Activated CD4-positive, alpha-beta T cell treated with anti-CD3 and anti-CD28 coated beads for 48 hours (primary cell): ENCODE results near the gene ZNF552.
"Not testable (repeated sequence)": the region's sequence is repeated elsewhere in the genome, so short reads cannot be mapped to it uniquely, and the experiment has no call there.

Experiments used
- DNase-seq: peaks from one replicate; pipeline ENCODE4 v3.0.0-alpha.2; 2020

Gene ZNF552

GRCh38 chr19:57814505-57815246 lies at the start of gene ZNF552:
TSS of gene ZNF552 (minus strand) at chr19:57814913. CDS start at chr19:57814743, 170 bp downstream.
- DNase-seq: peak; percentile 81

GRCh38 chr19:57862351-57862750 lies 47.6 kb upstream of the ZNF552 start:
- not testable (repeated sequence) for DNase-seq

GRCh38 chr19:57854117-57854516 lies 39.4 kb upstream of the ZNF552 start:
- not testable (repeated sequence) for DNase-seq

- DNase-seq: not testable (repeated sequence)
Measured at GRCh38 chr19:57851812-57852603, 37.3 kb upstream of the ZNF552 start.

- peak; percentile 42 for DNase-seq
Measured at GRCh38 chr19:57850553-57851017, 35.9 kb upstream of the ZNF552 start.

GRCh38 chr19:57849666-57850473 lies 35.2 kb upstream of the ZNF552 start, which contains the start of gene ZNF587:
TSS of gene ZNF587 (plus strand) at chr19:57849859. CDS start at chr19:57850039, 180 bp downstream.
- peak; percentile 82 for DNase-seq

- DNase-seq: not testable (repeated sequence)
Measured at GRCh38 chr19:57849162-57849665, 34.5 kb upstream of the ZNF552 start.

GRCh38 chr19:57847164-57847563 lies 32.5 kb upstream of the ZNF552 start:
- not testable (repeated sequence) for DNase-seq

- no peak for DNase-seq
Measured at GRCh38 chr19:57841122-57841763, 26.5 kb upstream of the ZNF552 start.

- not testable (repeated sequence) for DNase-seq
Measured at GRCh38 chr19:57838622-57839191, 24.0 kb upstream of the ZNF552 start.

GRCh38 chr19:57836991-57837390 lies 22.3 kb upstream of the ZNF552 start:
- not testable (repeated sequence) for DNase-seq

GRCh38 chr19:57830071-57830602 lies 15.4 kb upstream of the ZNF552 start, which contains the start of gene ZNF587B:
TSS of gene ZNF587B (plus strand) at chr19:57830299. CDS start at chr19:57830529, 230 bp downstream.
- peak; percentile 58 for DNase-seq

GRCh38 chr19:57829316-57829715 lies 14.6 kb upstream of the ZNF552 start:
- DNase-seq: no peak

- DNase-seq: no peak
Measured at GRCh38 chr19:57825511-57825910, 10.8 kb upstream of the ZNF552 start.

GRCh38 chr19:57823608-57824007 lies 8.9 kb upstream of the ZNF552 start:
- DNase-seq: not testable (repeated sequence)

GRCh38 chr19:57823155-57823554 lies 8.4 kb upstream of the ZNF552 start:
- not testable (repeated sequence) for DNase-seq

GRCh38 chr19:57821501-57821900 lies 6.8 kb upstream of the ZNF552 start:
- DNase-seq: not testable (repeated sequence)

GRCh38 chr19:57821095-57821494 lies 6.4 kb upstream of the ZNF552 start:
- DNase-seq: not testable (repeated sequence)

- DNase-seq: no peak
Measured at GRCh38 chr19:57820599-57820998, 5.9 kb upstream of the ZNF552 start.

GRCh38 chr19:57819475-57820148 lies 4.9 kb upstream of the ZNF552 start:
- DNase-seq: peak; percentile 85

GRCh38 chr19:57818378-57818777 lies 3.7 kb upstream of the ZNF552 start:
- DNase-seq: no peak
